Measurements from ENCODE around the gene MED10. TPM values are rescaled to one million over a fixed set of nuclear protein-coding genes. Genes with fewer than 3 reads are reported as not detected.

Gene MED10
- polyA plus RNA-seq, 1 donor (not counting 4 experiments of a cell fraction or from before 2014, with no cell fraction given) = 38.8 TPM

GRCh38 chr5:6355294-6355693, 23.1 kb downstream of the MED10 start:
- no peaks in the 10 kb centered on the region for H3K9me1 ChIP-seq (ENCODE audit: control insufficient read depth, extremely low read depth, insufficient read depth, low read length)
- dilution Hi-C loops (cut with MboI; ENCODE audit: extremely low pct_ligation_motif_present, low sequenced_read_pairs) = no loop called here
- peaks cover 3% of the 10 kb centered on the region for H3K4me1 ChIP-seq (ENCODE audit: control insufficient read depth, extremely low read depth, insufficient read depth, low read length)
- H3K4me2 ChIP-seq (ENCODE audit: control insufficient read depth, extremely low read depth, insufficient read depth, low read depth, low read length) = no peak overlapping the region
- no peak overlapping the region for H3K4me3 ChIP-seq (ENCODE audit: control insufficient read depth in 2 of 3, extremely low read depth in 1 of 3, insufficient read depth in 2 of 3, low read depth in 1 of 3, low read length in 3 of 3)
- H3K9me3 ChIP-seq (ENCODE audit: control insufficient read depth, low read depth, low read length) = no peaks in the 10 kb centered on the region
- no peaks in the 10 kb centered on the region for H3K27me3 ChIP-seq (ENCODE audit: control insufficient read depth, extremely low read depth, insufficient read depth, low read length)
- no peaks in the 10 kb centered on the region for H3K36me3 ChIP-seq (ENCODE audit: control insufficient read depth in 2 of 2, extremely low read depth in 1 of 2, insufficient read depth in 2 of 2, low read length in 2 of 2)
- no peak for DNase-seq (ENCODE audit: low read depth, low spot score)
- no peak overlapping the region for H3K9ac ChIP-seq (ENCODE audit: control insufficient read depth, extremely low read depth, insufficient read depth, low read length)
- H3K27ac ChIP-seq (ENCODE audit: control insufficient read depth, insufficient read depth, low read length) = no peak overlapping the region
- H4K20me1 ChIP-seq (ENCODE audit: control insufficient read depth, extremely low read depth, insufficient read depth, low read length) = no peaks in the 10 kb centered on the region
- FAIRE-seq = no peak
- H2AFZ ChIP-seq (ENCODE audit: control insufficient read depth, low read length) = no peak overlapping the region
- H3K79me2 ChIP-seq (ENCODE audit: control insufficient read depth, insufficient read depth, low read length) = no peaks in the 10 kb centered on the region
- TF ChIP-seq EZH2 (IDR thresholded peaks at IDR 0.05; ENCODE audit: low read length) = no peak
- TF ChIP-seq, protein P1, sequence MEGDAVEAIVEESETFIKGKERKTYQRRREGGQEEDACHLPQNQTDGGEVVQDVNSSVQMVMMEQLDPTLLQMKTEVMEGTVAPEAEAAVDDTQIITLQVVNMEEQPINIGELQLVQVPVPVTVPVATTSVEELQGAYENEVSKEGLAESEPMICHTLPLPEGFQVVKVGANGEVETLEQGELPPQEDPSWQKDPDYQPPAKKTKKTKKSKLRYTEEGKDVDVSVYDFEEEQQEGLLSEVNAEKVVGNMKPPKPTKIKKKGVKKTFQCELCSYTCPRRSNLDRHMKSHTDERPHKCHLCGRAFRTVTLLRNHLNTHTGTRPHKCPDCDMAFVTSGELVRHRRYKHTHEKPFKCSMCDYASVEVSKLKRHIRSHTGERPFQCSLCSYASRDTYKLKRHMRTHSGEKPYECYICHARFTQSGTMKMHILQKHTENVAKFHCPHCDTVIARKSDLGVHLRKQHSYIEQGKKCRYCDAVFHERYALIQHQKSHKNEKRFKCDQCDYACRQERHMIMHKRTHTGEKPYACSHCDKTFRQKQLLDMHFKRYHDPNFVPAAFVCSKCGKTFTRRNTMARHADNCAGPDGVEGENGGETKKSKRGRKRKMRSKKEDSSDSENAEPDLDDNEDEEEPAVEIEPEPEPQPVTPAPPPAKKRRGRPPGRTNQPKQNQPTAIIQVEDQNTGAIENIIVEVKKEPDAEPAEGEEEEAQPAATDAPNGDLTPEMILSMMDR (optimal IDR thresholded peaks at IDR 0.05 in 1 of 3, IDR thresholded peaks at IDR 0.05 in 1 of 3, conservative IDR thresholded peaks at IDR 0.05 in 1 of 3; ENCODE audit: extremely low read depth in 1 of 3, insufficient read depth in 2 of 3, low read length in 3 of 3) = no peak

- H2AFZ ChIP-seq (ENCODE audit: control insufficient read depth, low read length) = no peak overlapping the region
- no peaks in the 10 kb centered on the region for H3K79me2 ChIP-seq (ENCODE audit: control insufficient read depth, insufficient read depth, low read length)
- H4K20me1 ChIP-seq (ENCODE audit: control insufficient read depth, extremely low read depth, insufficient read depth, low read length) = no peaks in the 10 kb centered on the region
- no peaks in the 10 kb centered on the region for H3K27me3 ChIP-seq (ENCODE audit: control insufficient read depth, extremely low read depth, insufficient read depth, low read length)
- dilution Hi-C loops (cut with MboI; ENCODE audit: extremely low pct_ligation_motif_present, low sequenced_read_pairs) = no loop called here
- TF ChIP-seq, protein P1 (optimal IDR thresholded peaks at IDR 0.05 in 1 of 3, IDR thresholded peaks at IDR 0.05 in 1 of 3, conservative IDR thresholded peaks at IDR 0.05 in 1 of 3; ENCODE audit: extremely low read depth in 1 of 3, insufficient read depth in 2 of 3, low read length in 3 of 3) = no peak
- TF ChIP-seq EZH2 (IDR thresholded peaks at IDR 0.05; ENCODE audit: low read length) = no peak
- no peak overlapping the region for H3K4me2 ChIP-seq (ENCODE audit: control insufficient read depth, extremely low read depth, insufficient read depth, low read depth, low read length)
- no peak overlapping the region for H3K9ac ChIP-seq (ENCODE audit: control insufficient read depth, extremely low read depth, insufficient read depth, low read length)
- no peaks in the 10 kb centered on the region for H3K9me1 ChIP-seq (ENCODE audit: control insufficient read depth, extremely low read depth, insufficient read depth, low read length)
- no peak overlapping the region for H3K27ac ChIP-seq (ENCODE audit: control insufficient read depth, insufficient read depth, low read length)
- no peaks in the 10 kb centered on the region for H3K4me1 ChIP-seq (ENCODE audit: control insufficient read depth, extremely low read depth, insufficient read depth, low read length)
- FAIRE-seq (no peak), DNase-seq (ENCODE audit: low read depth, low spot score) (no peak)
- H3K36me3 ChIP-seq (ENCODE audit: control insufficient read depth in 2 of 2, extremely low read depth in 1 of 2, insufficient read depth in 2 of 2, low read length in 2 of 2) = no peaks in the 10 kb centered on the region
- H3K4me3 ChIP-seq (ENCODE audit: control insufficient read depth in 2 of 3, extremely low read depth in 1 of 3, insufficient read depth in 2 of 3, low read depth in 1 of 3, low read length in 3 of 3) = no peak overlapping the region
- no peaks in the 10 kb centered on the region for H3K9me3 ChIP-seq (ENCODE audit: control insufficient read depth, low read depth, low read length)
These were observed 23.5 kb downstream of the MED10 start for GRCh38 chr5:6354848-6355247.

Measured in keratinocyte (primary cell).